ENCODE results near the gene WDR35.
"Not testable (repeated sequence)": the region's sequence is repeated elsewhere in the genome, so short reads cannot be mapped to it uniquely, and the experiment has no call there.

DNA sequence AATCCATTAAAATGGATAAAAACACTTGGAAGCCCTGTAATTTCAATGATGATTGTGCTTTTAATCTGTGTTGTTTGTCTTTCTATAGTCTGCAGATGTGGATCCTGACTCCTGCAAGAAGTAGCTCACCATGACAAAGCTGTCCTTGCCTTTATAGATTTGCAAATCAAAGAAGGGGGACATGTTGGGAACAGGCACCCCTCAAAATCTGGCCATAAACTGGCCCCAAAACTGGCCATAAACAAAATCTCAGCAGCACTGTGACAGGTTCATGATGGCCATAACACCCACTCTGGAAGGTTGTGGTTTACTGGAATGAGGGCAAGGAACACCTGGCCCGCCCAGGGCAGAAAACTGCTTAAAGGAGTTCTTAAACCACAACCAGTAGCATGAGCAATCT lies 62.1 kb downstream of the WDR35 start:
- TF ChIP-seq, protein P1, sequence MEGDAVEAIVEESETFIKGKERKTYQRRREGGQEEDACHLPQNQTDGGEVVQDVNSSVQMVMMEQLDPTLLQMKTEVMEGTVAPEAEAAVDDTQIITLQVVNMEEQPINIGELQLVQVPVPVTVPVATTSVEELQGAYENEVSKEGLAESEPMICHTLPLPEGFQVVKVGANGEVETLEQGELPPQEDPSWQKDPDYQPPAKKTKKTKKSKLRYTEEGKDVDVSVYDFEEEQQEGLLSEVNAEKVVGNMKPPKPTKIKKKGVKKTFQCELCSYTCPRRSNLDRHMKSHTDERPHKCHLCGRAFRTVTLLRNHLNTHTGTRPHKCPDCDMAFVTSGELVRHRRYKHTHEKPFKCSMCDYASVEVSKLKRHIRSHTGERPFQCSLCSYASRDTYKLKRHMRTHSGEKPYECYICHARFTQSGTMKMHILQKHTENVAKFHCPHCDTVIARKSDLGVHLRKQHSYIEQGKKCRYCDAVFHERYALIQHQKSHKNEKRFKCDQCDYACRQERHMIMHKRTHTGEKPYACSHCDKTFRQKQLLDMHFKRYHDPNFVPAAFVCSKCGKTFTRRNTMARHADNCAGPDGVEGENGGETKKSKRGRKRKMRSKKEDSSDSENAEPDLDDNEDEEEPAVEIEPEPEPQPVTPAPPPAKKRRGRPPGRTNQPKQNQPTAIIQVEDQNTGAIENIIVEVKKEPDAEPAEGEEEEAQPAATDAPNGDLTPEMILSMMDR (IDR thresholded peaks at IDR 0.05) = not testable (repeated sequence)
- not testable (repeated sequence) for TF ChIP-seq POLR2AphosphoS5, POLR2A, EP300 (IDR thresholded peaks at IDR 0.05)

Measured in suprapubic skin (tissue), 4 donors.